ENCODE data around the gene C1S.
A peak's percentile ranks its signal among the peaks of the same experiment; 100 is the strongest.

Gene C1S

GRCh38 chr12:7079826-7080125 is 19.3 kb downstream of the C1S start:
- DNase-seq, result no peak

GRCh38 chr12:7081037-7081436 is 20.5 kb downstream of the C1S start:
- no peak for DNase-seq

GRCh38 chr12:7083125-7083524 is 22.6 kb downstream of the C1S start:
- no peak for DNase-seq

GRCh38 chr12:7089196-7089871 is 28.8 kb downstream of the C1S start:
- DNase-seq, result no peak

- DNase-seq, result no peak
These were observed 29.9 kb downstream of the C1S start for GRCh38 chr12:7090222-7090998.

GRCh38 chr12:7091171-7091570 is 30.7 kb downstream of the C1S start:
- no peak for DNase-seq

GRCh38 chr12:7091660-7092228 is 31.2 kb downstream of the C1S start:
- no peak for DNase-seq

- peak; percentile 57 for DNase-seq
These were observed 31.9 kb downstream of the C1S start, which contains the start of gene C1R for GRCh38 chr12:7092229-7092985. Gene C1R, minus strand, starts transcription at chr12:7092445. Its CDS starts 57 bp downstream, at chr12:7092388.

GRCh38 chr12:7092986-7093460 is 32.5 kb downstream of the C1S start:
- DNase-seq, result no peak

- no peak for DNase-seq
These were observed 33.0 kb downstream of the C1S start for GRCh38 chr12:7093486-7093885.

GRCh38 chr12:7093892-7094291 is 33.4 kb downstream of the C1S start:
- DNase-seq, result no peak

- DNase-seq, result no peak
These were observed 35.8 kb downstream of the C1S start for GRCh38 chr12:7096006-7096932.

GRCh38 chr12:7096979-7097378 is 36.5 kb downstream of the C1S start:
- no peak for DNase-seq

- no peak for DNase-seq
These were observed 38.9 kb downstream of the C1S start for GRCh38 chr12:7099290-7099996.

- DNase-seq, result no peak
These were observed 39.7 kb downstream of the C1S start for GRCh38 chr12:7100239-7100638.

- no peak for DNase-seq
These were observed 40.7 kb downstream of the C1S start for GRCh38 chr12:7101047-7101693.

- no peak for DNase-seq
These were observed 41.2 kb downstream of the C1S start for GRCh38 chr12:7101694-7102131.

GRCh38 chr12:7102582-7102981 is 42.1 kb downstream of the C1S start:
- no peak for DNase-seq

- no peak for DNase-seq
These were observed 43.5 kb downstream of the C1S start for GRCh38 chr12:7103837-7104584.

- no peak for DNase-seq
These were observed 45.6 kb downstream of the C1S start for GRCh38 chr12:7106082-7106481.

All from stimulated activated naive CD4-positive, alpha-beta T cell treated with Interleukin-2 at 50 U/mL for 16 hours (primary cell).